Sigmoid colon (tissue), 4 donors: ENCODE measurements around the gene TRIM9.

Experiments
- EP300 ChIP-seq, 4 donors: sonication (generic); formaldehyde crosslinking; IDR thresholded peaks; one replicate each; pipeline ENCODE4 v1.6.1; 2017; ENCODE audit warnings: antibody characterized with exemption in 4 of 4
- POLR2A ChIP-seq, 2 donors: fragments of 450-650 bp; IDR thresholded peaks; one replicate each; pipeline ENCODE4 v1.6.1; 2016; ENCODE audit warnings: antibody characterized with exemption in 2 of 2, mild to moderate bottlenecking in 2 of 2, moderate library complexity in 2 of 2
- POLR2AphosphoS5 ChIP-seq, 4 donors: sonication (generic); formaldehyde crosslinking; IDR thresholded peaks; one replicate each; pipeline ENCODE4 v1.6.1; 2017; ENCODE audit warnings: antibody characterized with exemption in 4 of 4
- TF ChIP-seq, protein P1 (sequence below), 4 experiments: fragments of 450-650 bp in 3 of 4; fragments of 200-600 bp in 1 of 4; IDR thresholded peaks; one replicate each; pipeline ENCODE4 v1.5.1; 2016 to 2019; ENCODE audit warnings: antibody characterized with exemption in 4 of 4, mild to moderate bottlenecking in 3 of 4, moderate library complexity in 2 of 4

DNA sequence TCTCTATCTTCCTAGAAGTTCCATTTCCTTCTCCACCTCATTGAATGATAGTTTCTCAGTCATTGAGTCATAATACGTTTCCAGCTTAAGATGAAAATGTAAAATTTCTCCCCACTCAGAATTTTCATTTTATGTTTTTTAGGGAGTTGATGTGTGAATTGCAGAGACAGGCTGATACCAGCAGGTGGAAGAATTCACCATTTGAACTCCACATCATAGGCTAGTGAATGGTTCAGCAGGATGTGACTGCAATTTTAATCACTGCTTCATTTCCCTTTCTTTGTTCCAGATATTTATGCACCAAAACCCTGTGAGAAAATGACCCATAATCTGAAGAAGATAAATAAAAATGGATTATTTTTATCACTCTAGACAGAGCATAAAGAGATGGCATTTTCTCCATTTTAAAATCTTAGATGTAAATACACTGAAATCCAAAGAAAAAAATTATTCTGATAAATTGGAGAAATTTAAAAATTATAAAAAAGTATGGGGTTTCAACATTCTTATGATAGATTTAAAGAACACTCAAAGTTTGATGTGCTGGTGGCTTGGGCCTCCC, 140.0 kb downstream of the TRIM9 start:
- TF ChIP-seq, protein P1, sequence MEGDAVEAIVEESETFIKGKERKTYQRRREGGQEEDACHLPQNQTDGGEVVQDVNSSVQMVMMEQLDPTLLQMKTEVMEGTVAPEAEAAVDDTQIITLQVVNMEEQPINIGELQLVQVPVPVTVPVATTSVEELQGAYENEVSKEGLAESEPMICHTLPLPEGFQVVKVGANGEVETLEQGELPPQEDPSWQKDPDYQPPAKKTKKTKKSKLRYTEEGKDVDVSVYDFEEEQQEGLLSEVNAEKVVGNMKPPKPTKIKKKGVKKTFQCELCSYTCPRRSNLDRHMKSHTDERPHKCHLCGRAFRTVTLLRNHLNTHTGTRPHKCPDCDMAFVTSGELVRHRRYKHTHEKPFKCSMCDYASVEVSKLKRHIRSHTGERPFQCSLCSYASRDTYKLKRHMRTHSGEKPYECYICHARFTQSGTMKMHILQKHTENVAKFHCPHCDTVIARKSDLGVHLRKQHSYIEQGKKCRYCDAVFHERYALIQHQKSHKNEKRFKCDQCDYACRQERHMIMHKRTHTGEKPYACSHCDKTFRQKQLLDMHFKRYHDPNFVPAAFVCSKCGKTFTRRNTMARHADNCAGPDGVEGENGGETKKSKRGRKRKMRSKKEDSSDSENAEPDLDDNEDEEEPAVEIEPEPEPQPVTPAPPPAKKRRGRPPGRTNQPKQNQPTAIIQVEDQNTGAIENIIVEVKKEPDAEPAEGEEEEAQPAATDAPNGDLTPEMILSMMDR (IDR thresholded peaks at IDR 0.05), result peak; percentile 74 to 84 (median 79)
- TF ChIP-seq POLR2A (IDR thresholded peaks at IDR 0.05) (no peak), EP300 (IDR thresholded peaks at IDR 0.05) (no peak), POLR2AphosphoS5 (IDR thresholded peaks at IDR 0.05) (no peak)
